Subcutaneous abdominal adipose tissue (tissue), 5 donors: Measurements from ENCODE around the gene KCNIP4.

ENCODE experiments used
- H3K27ac ChIP-seq: one replicate; pipeline ENCODE4 v1.7.0; 2013; ENCODE audit warnings: low read depth, mild to moderate bottlenecking, inconsistent platforms, low read length, moderate library complexity
- H3K27me3 ChIP-seq, 5 donors: one replicate each; pipeline ENCODE4 v1.7.0; 2013; ENCODE audit warnings: low read length in 5 of 5, inconsistent platforms in 1 of 5; ENCODE audit not compliant: control insufficient read depth in 5 of 5, insufficient read depth in 4 of 5
- H3K36me3 ChIP-seq, 5 donors: one replicate each; pipeline ENCODE4 v1.7.0; 2013; ENCODE audit warnings: low read length in 5 of 5; ENCODE audit not compliant: control insufficient read depth in 5 of 5, insufficient read depth in 5 of 5
- H3K4me1 ChIP-seq, 5 donors: one replicate each; pipeline ENCODE4 v1.7.0; 2013; ENCODE audit warnings: low read length in 5 of 5, mild to moderate bottlenecking in 3 of 5, moderate library complexity in 1 of 5; ENCODE audit not compliant: control insufficient read depth in 5 of 5, insufficient read depth in 5 of 5
- H3K4me3 ChIP-seq, 5 donors: one replicate each; pipeline ENCODE4 v1.7.0; 2013; ENCODE audit warnings: low read length in 5 of 5, low read depth in 1 of 5
- H3K9ac ChIP-seq, 5 donors: one replicate each; pipeline ENCODE4 v1.7.0; 2013; ENCODE audit warnings: low read length in 5 of 5, mild to moderate bottlenecking in 4 of 5, moderate library complexity in 3 of 5
- H3K9me3 ChIP-seq, 5 donors: one replicate each; pipeline ENCODE4 v1.7.0; 2013; ENCODE audit warnings: low read length in 5 of 5; ENCODE audit not compliant: control insufficient read depth in 5 of 5
- donor health status: healthy.
- donor health status: healthy.
- donor health status: healthy.
- donor health status: healthy.
- donor health status: healthy.

Gene KCNIP4

DNA sequence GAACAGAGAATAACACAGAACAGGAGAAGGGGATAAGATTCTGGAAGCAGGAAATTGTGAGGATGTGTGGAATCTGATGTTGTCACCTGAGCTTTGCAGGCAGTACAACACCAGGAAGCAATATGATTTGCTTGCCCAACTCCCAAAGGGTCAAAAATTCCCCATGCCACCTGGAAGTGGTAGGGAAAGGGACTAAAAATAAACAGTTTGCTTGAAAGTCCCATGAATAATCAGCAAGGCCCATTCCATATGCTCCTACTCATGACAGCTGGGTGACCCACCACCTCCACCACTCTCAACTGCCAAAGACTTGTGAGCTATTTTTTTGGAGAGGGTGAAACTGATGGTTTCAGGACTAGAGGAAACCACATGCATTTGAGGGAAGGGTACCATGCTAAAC, 168.4 kb downstream of the KCNIP4 start:
- no peaks in the 10 kb centered on the region for H3K4me1 ChIP-seq
- H3K9ac ChIP-seq: no peak overlapping the region
- H3K27ac ChIP-seq: no peak overlapping the region
- H3K4me3 ChIP-seq: no peak overlapping the region
- no peaks in the 10 kb centered on the region for H3K9me3 ChIP-seq
- no peaks in the 10 kb centered on the region for H3K36me3 ChIP-seq
- H3K27me3 ChIP-seq: no peaks in the 10 kb centered on the region

DNA sequence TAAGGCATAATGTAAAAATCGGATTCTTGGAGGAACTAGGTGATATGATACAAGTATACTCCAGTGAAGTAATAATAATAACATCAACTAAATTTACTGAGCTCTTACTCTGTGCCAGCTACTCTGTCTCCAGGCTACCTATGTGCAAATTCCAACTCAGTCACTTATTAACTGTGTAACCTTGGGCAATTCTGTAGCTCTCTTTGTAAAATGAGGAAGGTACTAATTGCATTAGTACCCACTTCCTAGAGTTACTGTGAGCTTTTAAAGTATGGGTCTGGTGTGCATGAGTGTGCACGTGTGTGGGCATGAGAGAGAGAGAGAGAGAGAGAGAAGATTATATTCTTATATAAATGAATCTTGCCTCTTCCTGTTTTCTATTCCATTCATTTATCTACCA, 169.9 kb downstream of the KCNIP4 start:
- H3K4me3 ChIP-seq: no peak overlapping the region
- no peaks in the 10 kb centered on the region for H3K27me3 ChIP-seq
- H3K9ac ChIP-seq: no peak overlapping the region
- no peaks in the 10 kb centered on the region for H3K4me1 ChIP-seq
- no peaks in the 10 kb centered on the region for H3K9me3 ChIP-seq
- H3K36me3 ChIP-seq: no peaks in the 10 kb centered on the region
- H3K27ac ChIP-seq: no peak overlapping the region

DNA sequence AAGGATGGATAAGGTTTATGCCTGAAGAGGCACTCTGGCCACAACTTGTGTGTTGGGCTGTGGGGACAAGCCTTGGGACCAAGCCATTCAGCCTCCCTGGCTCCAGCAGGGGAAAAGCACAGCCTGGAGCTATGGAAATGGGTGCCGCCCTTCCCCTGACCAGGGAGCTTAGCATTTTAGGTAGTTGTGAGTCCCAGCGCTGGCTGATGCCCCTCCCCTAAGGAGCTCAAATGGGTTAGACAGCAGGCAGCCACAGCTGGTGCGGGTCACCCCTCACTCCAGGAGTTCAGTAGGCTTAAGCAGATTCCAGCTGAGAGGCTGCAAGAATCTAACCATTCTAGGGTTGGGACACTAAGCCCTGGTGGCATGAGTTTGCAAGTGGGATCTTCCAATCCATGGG, 172.9 kb downstream of the KCNIP4 start:
- no peaks in the 10 kb centered on the region for H3K4me1 ChIP-seq
- H3K36me3 ChIP-seq: no peaks in the 10 kb centered on the region
- H3K9ac ChIP-seq: no peak overlapping the region
- H3K4me3 ChIP-seq: no peak overlapping the region
- H3K9me3 ChIP-seq: no peaks in the 10 kb centered on the region
- H3K27ac ChIP-seq: no peak overlapping the region
- H3K27me3 ChIP-seq: no peaks in the 10 kb centered on the region

DNA sequence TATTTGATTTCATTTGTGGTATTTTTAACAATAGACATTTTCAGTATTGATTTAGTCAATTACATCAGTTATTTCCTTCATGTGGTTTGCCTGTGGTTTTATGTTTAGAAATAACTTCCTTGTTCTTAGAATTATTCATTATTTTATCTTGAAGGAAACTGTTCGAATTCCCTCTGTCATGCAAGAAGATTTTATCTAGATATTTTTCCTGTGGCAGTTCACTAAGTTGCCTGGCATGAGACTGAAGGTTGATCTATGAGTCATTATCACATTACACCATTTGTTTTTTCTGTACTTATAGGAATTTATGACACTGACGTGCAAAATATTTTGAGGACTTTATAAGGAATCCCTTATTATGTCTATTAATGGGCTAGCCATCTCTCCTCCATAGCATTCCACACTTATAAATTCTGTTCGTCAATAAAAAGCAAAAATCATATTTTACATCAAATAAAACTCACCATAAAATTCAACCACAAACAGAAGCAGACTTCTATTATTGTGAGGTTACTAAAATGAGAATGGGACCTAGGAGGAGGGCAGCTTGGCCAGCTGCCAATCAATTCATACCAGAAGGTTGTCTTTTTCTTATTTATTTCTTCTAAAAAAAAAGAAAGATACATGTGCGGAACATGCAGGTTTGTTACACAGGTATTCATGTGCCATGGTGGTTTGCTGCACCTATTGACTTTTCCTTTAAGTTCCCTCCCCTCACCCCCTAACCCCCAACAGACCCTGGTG, 179.0 kb downstream of the KCNIP4 start:
- Histone ChIP-seq H3K27ac (no peak overlapping the region), H3K4me1 (peaks cover 0 to 2% (median 0%) of the 10 kb centered on the region in 5 donors), H3K36me3 (no peaks in the 10 kb centered on the region), H3K9me3 (no peaks in the 10 kb centered on the region), H3K27me3 (no peaks in the 10 kb centered on the region), H3K4me3 (no peak overlapping the region), H3K9ac (no peak overlapping the region)

DNA sequence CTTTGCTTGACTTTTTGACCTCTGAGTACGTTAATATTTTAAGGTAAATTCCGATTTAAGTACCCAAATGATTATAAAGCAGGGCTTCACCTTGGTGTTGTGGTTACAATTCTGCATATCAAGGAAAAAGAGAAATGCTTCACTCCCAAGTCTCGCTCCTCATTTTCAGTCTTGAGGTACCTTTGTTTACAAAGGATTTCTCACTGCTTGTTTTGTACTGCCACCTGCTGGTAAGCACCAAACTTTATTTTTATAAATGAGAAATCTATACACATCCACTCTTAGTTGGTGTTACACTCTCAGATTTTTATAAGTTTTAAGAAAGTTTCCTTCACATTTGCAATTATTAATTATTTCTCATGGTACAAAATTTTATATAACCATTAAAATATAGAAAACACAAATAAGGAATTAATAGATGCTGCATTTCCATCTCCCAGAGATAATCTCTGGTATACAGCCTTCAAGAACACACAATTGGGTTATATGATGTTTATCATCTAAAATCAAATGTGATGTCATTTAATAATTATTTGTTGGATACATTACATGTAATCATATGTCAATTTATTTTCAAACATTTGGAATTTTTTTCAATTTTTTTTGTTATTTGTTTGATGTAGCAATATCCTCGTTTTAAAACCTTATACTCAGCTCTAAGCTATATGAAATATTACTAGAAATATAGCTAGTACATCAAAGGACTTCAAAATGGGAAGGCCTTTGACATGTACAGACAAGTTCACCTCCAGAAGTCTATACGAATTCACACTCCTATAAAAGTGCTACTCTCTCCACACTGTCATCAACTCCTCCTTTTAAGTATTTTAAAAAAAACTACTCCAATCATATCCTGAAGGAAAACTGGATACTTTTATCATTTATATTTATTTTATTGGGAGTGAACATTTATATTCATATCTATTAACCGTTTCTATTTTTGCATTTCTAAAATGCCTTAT, 179.9 kb downstream of the KCNIP4 start:
- H3K9ac ChIP-seq: no peak overlapping the region
- no peak overlapping the region for H3K4me3 ChIP-seq

DNA sequence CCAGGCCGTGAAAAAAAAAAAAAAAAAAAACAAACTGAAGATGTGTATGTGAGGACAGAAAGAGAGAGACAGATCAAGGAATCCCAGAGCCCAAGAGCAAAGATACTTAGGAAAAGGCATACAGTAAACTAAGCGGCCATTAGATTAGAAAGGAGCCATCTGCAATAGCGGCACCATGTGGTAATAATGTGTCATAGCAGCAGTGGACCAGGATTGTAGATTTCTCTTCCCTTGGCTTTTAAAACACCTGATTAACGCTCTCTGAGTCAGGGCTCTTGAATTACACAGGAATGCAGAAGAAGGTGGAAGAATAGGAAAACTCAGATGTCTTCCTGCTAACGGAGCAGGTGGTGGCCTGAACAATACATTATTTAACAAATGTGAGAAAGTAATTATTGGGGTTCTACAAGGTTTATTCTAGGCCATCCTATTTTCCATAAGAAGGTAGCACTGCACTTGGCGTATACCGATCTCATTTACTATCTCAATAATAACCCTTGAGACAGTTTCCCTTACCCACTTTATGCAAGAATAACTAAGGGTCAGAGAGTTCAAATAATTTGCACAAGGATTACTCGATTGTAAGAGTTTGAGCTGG, 182.7 kb downstream of the KCNIP4 start:
- no peak overlapping the region for H3K4me3 ChIP-seq
- H3K27ac ChIP-seq: no peak overlapping the region
- H3K27me3 ChIP-seq: no peaks in the 10 kb centered on the region
- H3K9ac ChIP-seq: no peak overlapping the region
- peaks cover 0 to 2% (median 0%) of the 10 kb centered on the region in 5 donors for H3K4me1 ChIP-seq
- no peaks in the 10 kb centered on the region for H3K9me3 ChIP-seq
- H3K36me3 ChIP-seq: no peaks in the 10 kb centered on the region

More for the DNA sequence above, 179.9 kb downstream of the KCNIP4 start:
- Histone ChIP-seq H3K9me3 (no peaks in the 10 kb centered on the region), H3K27me3 (no peaks in the 10 kb centered on the region), H3K27ac (no peak overlapping the region), H3K36me3 (no peaks in the 10 kb centered on the region), H3K4me1 (peaks cover 0 to 2% (median 0%) of the 10 kb centered on the region in 5 donors)

DNA sequence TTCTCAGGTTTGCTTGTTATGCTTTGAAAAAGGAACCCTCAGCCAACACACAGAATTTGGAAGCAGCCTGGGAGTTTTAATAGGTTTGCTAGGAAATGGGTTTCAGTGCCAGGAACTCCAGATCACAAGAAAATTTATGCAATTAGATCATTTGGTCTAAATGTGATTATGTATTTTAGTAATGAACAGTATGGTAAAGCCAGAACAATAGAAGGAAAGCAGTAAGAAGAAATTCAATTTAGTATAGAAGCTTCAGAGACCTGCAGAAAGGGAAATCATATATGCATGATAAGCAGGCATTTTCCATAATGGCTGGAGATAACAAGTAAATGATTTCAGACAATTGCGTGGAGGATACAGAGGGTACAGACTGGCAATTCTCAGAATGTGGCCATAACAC, 184.7 kb downstream of the KCNIP4 start:
- Histone ChIP-seq H3K27ac (no peak overlapping the region), H3K4me1 (peaks cover 0 to 2% (median 0%) of the 10 kb centered on the region in 5 donors)

DNA sequence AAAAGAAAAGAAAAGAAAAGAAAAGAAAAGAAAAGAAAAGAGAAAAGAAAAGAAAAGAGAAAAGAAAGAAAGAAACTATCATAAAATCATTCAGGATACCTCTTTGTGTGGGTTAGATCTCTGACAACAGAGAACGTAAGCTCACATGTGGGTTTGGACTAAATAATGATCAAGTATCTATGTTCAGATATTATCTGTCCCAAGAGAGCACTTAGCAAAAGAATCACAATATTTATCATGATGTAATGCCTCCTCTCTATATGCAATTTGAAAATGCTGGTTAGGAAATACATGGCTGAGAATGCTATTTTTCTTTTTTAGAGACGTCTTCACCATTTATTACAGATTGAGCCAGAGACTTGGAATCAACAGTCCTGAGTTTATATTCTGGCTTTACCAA, 191.3 kb downstream of the KCNIP4 start:
- H3K4me3 ChIP-seq: no peak overlapping the region
- no peaks in the 10 kb centered on the region for H3K27me3 ChIP-seq
- H3K9ac ChIP-seq: no peak overlapping the region
- no peaks in the 10 kb centered on the region for H3K9me3 ChIP-seq
- H3K4me1 ChIP-seq: peaks cover 0 to 3% (median 0%) of the 10 kb centered on the region in 5 donors
- no peaks in the 10 kb centered on the region for H3K36me3 ChIP-seq
- H3K27ac ChIP-seq: no peak overlapping the region

More for the DNA sequence above, 184.7 kb downstream of the KCNIP4 start:
- Histone ChIP-seq H3K36me3 (no peaks in the 10 kb centered on the region), H3K27me3 (no peaks in the 10 kb centered on the region), H3K9ac (no peak overlapping the region), H3K4me3 (no peak overlapping the region), H3K9me3 (no peaks in the 10 kb centered on the region)

DNA sequence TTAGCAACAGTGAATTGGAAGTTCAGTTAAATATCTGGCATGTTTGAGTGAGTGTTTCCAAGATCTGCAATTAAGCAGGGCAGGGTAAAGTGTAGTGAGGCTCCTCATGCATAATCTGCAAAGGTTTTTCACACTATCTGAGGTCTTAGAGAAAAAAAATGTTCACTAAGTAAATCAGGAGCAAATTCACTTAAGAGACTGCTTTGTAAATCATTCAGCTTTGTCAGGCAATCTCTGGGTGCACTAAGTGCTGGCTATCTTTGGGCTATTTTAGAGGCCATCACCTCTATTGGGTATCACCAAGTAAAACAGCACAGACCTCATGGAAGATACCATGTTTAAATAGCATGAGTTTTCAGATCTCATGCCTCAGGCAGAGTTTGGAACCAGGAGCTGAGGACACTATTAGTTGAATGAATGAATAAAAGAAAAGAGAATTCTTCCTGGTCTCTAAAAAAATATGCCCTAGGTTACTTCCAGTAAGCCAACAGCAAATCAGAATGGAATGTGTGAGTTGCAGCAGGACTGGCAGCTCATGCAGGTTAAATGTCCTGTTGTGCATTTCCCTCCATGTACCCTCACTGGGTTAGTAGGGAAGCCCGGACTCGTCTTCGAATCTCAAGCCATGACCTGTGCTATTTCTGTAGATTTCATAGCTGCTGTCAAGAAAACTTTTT, 195.3 kb downstream of the KCNIP4 start:
- Histone ChIP-seq H3K27me3 (no peaks in the 10 kb centered on the region), H3K9ac (no peak overlapping the region), H3K36me3 (no peaks in the 10 kb centered on the region), H3K27ac (no peak overlapping the region), H3K4me1 (peaks cover 0 to 3% (median 0%) of the 10 kb centered on the region in 5 donors), H3K9me3 (no peaks in the 10 kb centered on the region), H3K4me3 (no peak overlapping the region)
